ENCODE data around the gene EMILIN3.

The EMILIN3 gene

GRCh38 chr20:41387444-41387851 lies 20.8 kb upstream of the EMILIN3 start:
- TF ChIP-seq CTCF (IDR thresholded peaks at IDR 0.05) = no peak

- TF ChIP-seq CTCF (IDR thresholded peaks at IDR 0.05) = no peak
These were observed 20.1 kb upstream of the EMILIN3 start for GRCh38 chr20:41386502-41387427.

- TF ChIP-seq CTCF (IDR thresholded peaks at IDR 0.05) = no peak
These were observed 16.2 kb upstream of the EMILIN3 start for GRCh38 chr20:41382791-41383305.

GRCh38 chr20:41380551-41381193 lies 14.1 kb upstream of the EMILIN3 start:
- TF ChIP-seq CTCF (IDR thresholded peaks at IDR 0.05) = no peak

- no peak for TF ChIP-seq CTCF (IDR thresholded peaks at IDR 0.05)
These were observed 12.9 kb upstream of the EMILIN3 start for GRCh38 chr20:41379551-41379950.

GRCh38 chr20:41377275-41377674 lies 10.7 kb upstream of the EMILIN3 start:
- no peak for TF ChIP-seq CTCF (IDR thresholded peaks at IDR 0.05)

GRCh38 chr20:41376349-41376748 lies 9.7 kb upstream of the EMILIN3 start:
- no peak for TF ChIP-seq CTCF (IDR thresholded peaks at IDR 0.05)
